Measurements from ENCODE around the gene OBP2B.
A peak's percentile ranks its signal among the peaks of the same experiment; 100 is the strongest.
"Not testable (repeated sequence)": the region's sequence is repeated elsewhere in the genome, so short reads cannot be mapped to it uniquely, and the experiment has no call there.

The OBP2B gene

GRCh38 chr9:133208880-133209300 is at the start of gene OBP2B:
TSS of gene OBP2B (minus strand) at chr9:133209250. CDS start at chr9:133209199, 51 bp downstream.
- H3K36me3 ChIP-seq (ENCODE audit: insufficient read depth, insufficient read length, low read length); H3K27me3 ChIP-seq (ENCODE audit: insufficient read depth, insufficient read length); H3K9me3 ChIP-seq (ENCODE audit: insufficient read depth, low read length); H3K4me3 ChIP-seq (ENCODE audit: insufficient read length, low read depth); DNase-seq (ENCODE audit: low read depth, low spot score); H3K9ac ChIP-seq (ENCODE audit: insufficient read length, low read depth); H3K4me1 ChIP-seq (ENCODE audit: insufficient read depth, insufficient read length): not testable (repeated sequence)

GRCh38 chr9:133258061-133259015 is 49.3 kb upstream of the OBP2B start:
- no peaks in the 10 kb centered on the region for H3K27me3 ChIP-seq (ENCODE audit: insufficient read depth, insufficient read length)
- H3K4me3 ChIP-seq (ENCODE audit: insufficient read length, low read depth), result no peak overlapping the region
- TF ChIP-seq ZNF274 (IDR thresholded peaks at IDR 0.05; ENCODE audit: low read depth, low read length), result no peak
- no peak for TF ChIP-seq SUZ12 (IDR thresholded peaks at IDR 0.05; ENCODE audit: extremely low read depth, insufficient read depth, insufficient read length)
- TF ChIP-seq YY1 (IDR thresholded peaks at IDR 0.05; ENCODE audit: insufficient read depth, insufficient read length), result no peak
- no peak for DNase-seq (ENCODE audit: low read depth, low spot score)
- H3K9me3 ChIP-seq (ENCODE audit: insufficient read depth, low read length), result no peaks in the 10 kb centered on the region
- H3K4me1 ChIP-seq (ENCODE audit: insufficient read depth, insufficient read length), result peaks cover 2% of the 10 kb centered on the region
- peak overlapping the region; percentile 36 for H3K9ac ChIP-seq (ENCODE audit: insufficient read length, low read depth)
- no peaks in the 10 kb centered on the region for H3K36me3 ChIP-seq (ENCODE audit: insufficient read depth, insufficient read length, low read length)

- no peak for TF ChIP-seq SUZ12 (IDR thresholded peaks at IDR 0.05; ENCODE audit: extremely low read depth, insufficient read depth, insufficient read length)
- TF ChIP-seq ZNF274 (IDR thresholded peaks at IDR 0.05; ENCODE audit: low read depth, low read length), result no peak
- TF ChIP-seq YY1 (IDR thresholded peaks at IDR 0.05; ENCODE audit: insufficient read depth, insufficient read length), result no peak
- H3K4me1 ChIP-seq (ENCODE audit: insufficient read depth, insufficient read length), result peaks cover 2% of the 10 kb centered on the region
- no peaks in the 10 kb centered on the region for H3K36me3 ChIP-seq (ENCODE audit: insufficient read depth, insufficient read length, low read length)
- no peaks in the 10 kb centered on the region for H3K27me3 ChIP-seq (ENCODE audit: insufficient read depth, insufficient read length)
- H3K9me3 ChIP-seq (ENCODE audit: insufficient read depth, low read length), result no peaks in the 10 kb centered on the region
- H3K9ac ChIP-seq (ENCODE audit: insufficient read length, low read depth), result peak overlapping the region; percentile 36
- DNase-seq (ENCODE audit: low read depth, low spot score), result peak; percentile 33
- no peak overlapping the region for H3K4me3 ChIP-seq (ENCODE audit: insufficient read length, low read depth)
Observed at GRCh38 chr9:133257465-133257956, 48.5 kb upstream of the OBP2B start.

- H3K4me3 ChIP-seq (ENCODE audit: insufficient read length, low read depth), result no peak overlapping the region
- H3K9me3 ChIP-seq (ENCODE audit: insufficient read depth, low read length), result no peaks in the 10 kb centered on the region
- no peak for DNase-seq (ENCODE audit: low read depth, low spot score)
- H3K9ac ChIP-seq (ENCODE audit: insufficient read length, low read depth), result no peak overlapping the region
- no peak for TF ChIP-seq SUZ12 (IDR thresholded peaks at IDR 0.05; ENCODE audit: extremely low read depth, insufficient read depth, insufficient read length)
- no peak for TF ChIP-seq YY1 (IDR thresholded peaks at IDR 0.05; ENCODE audit: insufficient read depth, insufficient read length)
- no peak for TF ChIP-seq ZNF274 (IDR thresholded peaks at IDR 0.05; ENCODE audit: low read depth, low read length)
- peaks cover 7% of the 10 kb centered on the region for H3K4me1 ChIP-seq (ENCODE audit: insufficient read depth, insufficient read length)
- no peaks in the 10 kb centered on the region for H3K27me3 ChIP-seq (ENCODE audit: insufficient read depth, insufficient read length)
- H3K36me3 ChIP-seq (ENCODE audit: insufficient read depth, insufficient read length, low read length), result no peaks in the 10 kb centered on the region
Observed at GRCh38 chr9:133256686-133257091, 47.6 kb upstream of the OBP2B start.

- Histone ChIP-seq H3K36me3 (ENCODE audit: insufficient read depth, insufficient read length, low read length) (no peaks in the 10 kb centered on the region), H3K4me3 (ENCODE audit: insufficient read length, low read depth) (no peak overlapping the region), H3K9ac (ENCODE audit: insufficient read length, low read depth) (no peak overlapping the region), H3K27me3 (ENCODE audit: insufficient read depth, insufficient read length) (no peaks in the 10 kb centered on the region), H3K9me3 (ENCODE audit: insufficient read depth, low read length) (no peaks in the 10 kb centered on the region), H3K4me1 (ENCODE audit: insufficient read depth, insufficient read length) (peaks cover 7% of the 10 kb centered on the region)
- TF ChIP-seq SUZ12 (IDR thresholded peaks at IDR 0.05; ENCODE audit: extremely low read depth, insufficient read depth, insufficient read length) (no peak), ZNF274 (IDR thresholded peaks at IDR 0.05; ENCODE audit: low read depth, low read length) (no peak), YY1 (IDR thresholded peaks at IDR 0.05; ENCODE audit: insufficient read depth, insufficient read length) (no peak)
- DNase-seq (ENCODE audit: low read depth, low spot score), result no peak
Observed at GRCh38 chr9:133256136-133256461, 47.0 kb upstream of the OBP2B start.

GRCh38 chr9:133255371-133256135 is 46.5 kb upstream of the OBP2B start:
- no peak overlapping the region for H3K4me3 ChIP-seq (ENCODE audit: insufficient read length, low read depth)

GRCh38 chr9:133254471-133254870 is 45.4 kb upstream of the OBP2B start:
- no peak overlapping the region for H3K9ac ChIP-seq (ENCODE audit: insufficient read length, low read depth)
- DNase-seq (ENCODE audit: low read depth, low spot score), result no peak
- H3K4me1 ChIP-seq (ENCODE audit: insufficient read depth, insufficient read length), result peaks cover 7% of the 10 kb centered on the region
- H3K36me3 ChIP-seq (ENCODE audit: insufficient read depth, insufficient read length, low read length), result no peaks in the 10 kb centered on the region
- H3K4me3 ChIP-seq (ENCODE audit: insufficient read length, low read depth), result no peak overlapping the region
- H3K27me3 ChIP-seq (ENCODE audit: insufficient read depth, insufficient read length), result no peaks in the 10 kb centered on the region
- no peak for TF ChIP-seq YY1 (IDR thresholded peaks at IDR 0.05; ENCODE audit: insufficient read depth, insufficient read length)
- TF ChIP-seq ZNF274 (IDR thresholded peaks at IDR 0.05; ENCODE audit: low read depth, low read length), result no peak
- TF ChIP-seq SUZ12 (IDR thresholded peaks at IDR 0.05; ENCODE audit: extremely low read depth, insufficient read depth, insufficient read length), result no peak
- H3K9me3 ChIP-seq (ENCODE audit: insufficient read depth, low read length), result no peaks in the 10 kb centered on the region

More at GRCh38 chr9:133255371-133256135, 46.5 kb upstream of the OBP2B start:
- DNase-seq (ENCODE audit: low read depth, low spot score), result no peak
- Histone ChIP-seq H3K36me3 (ENCODE audit: insufficient read depth, insufficient read length, low read length) (no peaks in the 10 kb centered on the region), H3K27me3 (ENCODE audit: insufficient read depth, insufficient read length) (no peaks in the 10 kb centered on the region), H3K4me1 (ENCODE audit: insufficient read depth, insufficient read length) (peaks cover 7% of the 10 kb centered on the region), H3K9ac (ENCODE audit: insufficient read length, low read depth) (no peak overlapping the region), H3K9me3 (ENCODE audit: insufficient read depth, low read length) (no peaks in the 10 kb centered on the region)
- TF ChIP-seq SUZ12 (IDR thresholded peaks at IDR 0.05; ENCODE audit: extremely low read depth, insufficient read depth, insufficient read length) (no peak), ZNF274 (IDR thresholded peaks at IDR 0.05; ENCODE audit: low read depth, low read length) (no peak), YY1 (IDR thresholded peaks at IDR 0.05; ENCODE audit: insufficient read depth, insufficient read length) (no peak)
